Stimulated activated naive CD4-positive, alpha-beta T cell treated with Interleukin-2 at 50 U/mL for 16 hours (primary cell): Measurements from ENCODE around the gene CIZ1.

ENCODE experiments used
- DNase-seq: peaks from one replicate; lab custom pipeline; 2025; lab: John Stamatoyannopoulos, UW

CIZ1 gene

GRCh38 chr9:128162215-128163026 lies 29.0 kb downstream of the CIZ1 start:
- no peak for DNase-seq

GRCh38 chr9:128161215-128161902 lies 30.0 kb downstream of the CIZ1 start:
- DNase-seq, result no peak

GRCh38 chr9:128160603-128160987 lies 30.8 kb downstream of the CIZ1 start:
- peak; percentile 56 for DNase-seq

GRCh38 chr9:128159784-128160602 lies 31.4 kb downstream of the CIZ1 start, which contains the start of gene BBLN:
TSS of gene BBLN (plus strand) at chr9:128160265. CDS start at chr9:128160408, 143 bp downstream.
- peak; percentile 93 for DNase-seq

GRCh38 chr9:128159522-128159783 lies 31.9 kb downstream of the CIZ1 start:
- peak; percentile 35 for DNase-seq

GRCh38 chr9:128155736-128156500 lies 35.5 kb downstream of the CIZ1 start:
- DNase-seq, result no peak

- no peak for DNase-seq
Observed at GRCh38 chr9:128153947-128154695, 37.3 kb downstream of the CIZ1 start.

- DNase-seq, result no peak
Observed at GRCh38 chr9:128153060-128153946, 38.1 kb downstream of the CIZ1 start.

- DNase-seq, result no peak
Observed at GRCh38 chr9:128152133-128153059, 39.0 kb downstream of the CIZ1 start.

GRCh38 chr9:128151309-128152132 lies 39.9 kb downstream of the CIZ1 start:
- no peak for DNase-seq

- no peak for DNase-seq
Observed at GRCh38 chr9:128150594-128151308, 40.6 kb downstream of the CIZ1 start.

GRCh38 chr9:128149951-128150593 lies 41.3 kb downstream of the CIZ1 start:
- no peak for DNase-seq

- no peak for DNase-seq
Observed at GRCh38 chr9:128149001-128149701, 42.2 kb downstream of the CIZ1 start, which contains the start of gene LCN2. TSS of gene LCN2 (plus strand) at chr9:128149453. CDS start at chr9:128149526, 73 bp downstream.

GRCh38 chr9:128148509-128149000 lies 42.8 kb downstream of the CIZ1 start:
- no peak for DNase-seq

- DNase-seq, result no peak
Observed at GRCh38 chr9:128146591-128147120, 44.7 kb downstream of the CIZ1 start.

GRCh38 chr9:128145951-128146351 lies 45.4 kb downstream of the CIZ1 start:
- no peak for DNase-seq
